ENCODE results near the gene KCNJ13.

- TF ChIP-seq, protein P1, sequence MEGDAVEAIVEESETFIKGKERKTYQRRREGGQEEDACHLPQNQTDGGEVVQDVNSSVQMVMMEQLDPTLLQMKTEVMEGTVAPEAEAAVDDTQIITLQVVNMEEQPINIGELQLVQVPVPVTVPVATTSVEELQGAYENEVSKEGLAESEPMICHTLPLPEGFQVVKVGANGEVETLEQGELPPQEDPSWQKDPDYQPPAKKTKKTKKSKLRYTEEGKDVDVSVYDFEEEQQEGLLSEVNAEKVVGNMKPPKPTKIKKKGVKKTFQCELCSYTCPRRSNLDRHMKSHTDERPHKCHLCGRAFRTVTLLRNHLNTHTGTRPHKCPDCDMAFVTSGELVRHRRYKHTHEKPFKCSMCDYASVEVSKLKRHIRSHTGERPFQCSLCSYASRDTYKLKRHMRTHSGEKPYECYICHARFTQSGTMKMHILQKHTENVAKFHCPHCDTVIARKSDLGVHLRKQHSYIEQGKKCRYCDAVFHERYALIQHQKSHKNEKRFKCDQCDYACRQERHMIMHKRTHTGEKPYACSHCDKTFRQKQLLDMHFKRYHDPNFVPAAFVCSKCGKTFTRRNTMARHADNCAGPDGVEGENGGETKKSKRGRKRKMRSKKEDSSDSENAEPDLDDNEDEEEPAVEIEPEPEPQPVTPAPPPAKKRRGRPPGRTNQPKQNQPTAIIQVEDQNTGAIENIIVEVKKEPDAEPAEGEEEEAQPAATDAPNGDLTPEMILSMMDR (IDR thresholded peaks at IDR 0.05), result no peak
- TF ChIP-seq POLR2A (IDR thresholded peaks at IDR 0.05) (no peak), POLR2AphosphoS5 (IDR thresholded peaks at IDR 0.05; ENCODE audit: insufficient read depth in 1 of 2, low read depth in 1 of 2) (no peak)
Measured at GRCh38 chr2:232731470-232731869, 44.9 kb downstream of the KCNJ13 start.
